ENCODE measurements around the gene CEP135. TPM values are rescaled to one million over a fixed set of nuclear protein-coding genes. Genes with fewer than 3 reads are reported as not detected.

The CEP135 gene
- total RNA-seq, 4 donors from 2014 or later: 5.3 to 27.1 (median 8.4) TPM

- Histone ChIP-seq H3K27ac (no peak overlapping the region), H3K36me3 (no peaks in the 10 kb centered on the region), H3K9me3 (no peaks in the 10 kb centered on the region), H3K27me3 (no peaks in the 10 kb centered on the region), H3K4me3 (no peak overlapping the region), H3K4me1 (no peaks in the 10 kb centered on the region)
- intact Hi-C loops (cut with DNase I; ENCODE audit: low total_unique reads): no loop called here
- DNase-seq: no peak
- TF ChIP-seq CTCF (IDR thresholded peaks at IDR 0.05) (no peak), POLR2A (IDR thresholded peaks at IDR 0.05) (no peak)
These were observed 34.2 kb downstream of the CEP135 start for GRCh38 chr4:55982976-55983375.

GRCh38 chr4:55989766-55990165 is 41.0 kb downstream of the CEP135 start:
- Histone ChIP-seq H3K4me1 (no peaks in the 10 kb centered on the region), H3K9me3 (no peaks in the 10 kb centered on the region), H3K27ac (no peak overlapping the region), H3K36me3 (no peaks in the 10 kb centered on the region), H3K4me3 (no peak overlapping the region), H3K27me3 (no peaks in the 10 kb centered on the region)
- no peak for DNase-seq
- intact Hi-C loops (cut with DNase I; ENCODE audit: low total_unique reads): no loop called here
- TF ChIP-seq POLR2A (IDR thresholded peaks at IDR 0.05): no peak
- TF ChIP-seq CTCF (IDR thresholded peaks at IDR 0.05): no peak

- intact Hi-C loops (cut with DNase I; ENCODE audit: low total_unique reads): no loop called here
- no peak for DNase-seq
- H3K9me3 ChIP-seq: no peaks in the 10 kb centered on the region
- no peak for TF ChIP-seq POLR2A (IDR thresholded peaks at IDR 0.05)
- H3K36me3 ChIP-seq: no peaks in the 10 kb centered on the region
- H3K27me3 ChIP-seq: no peaks in the 10 kb centered on the region
- no peaks in the 10 kb centered on the region for H3K4me1 ChIP-seq
- no peak overlapping the region for H3K27ac ChIP-seq
- no peak overlapping the region for H3K4me3 ChIP-seq
These were observed 45.4 kb downstream of the CEP135 start for GRCh38 chr4:55993994-55994663.

- H3K4me3 ChIP-seq: no peak overlapping the region
- TF ChIP-seq POLR2A (IDR thresholded peaks at IDR 0.05) (no peak), CTCF (IDR thresholded peaks at IDR 0.05) (no peak)
- no peaks in the 10 kb centered on the region for H3K36me3 ChIP-seq
- H3K27ac ChIP-seq: no peak overlapping the region
- H3K9me3 ChIP-seq: no peaks in the 10 kb centered on the region
- H3K27me3 ChIP-seq: no peaks in the 10 kb centered on the region
- intact Hi-C loops (cut with DNase I; ENCODE audit: low total_unique reads): no loop called here
- no peak for DNase-seq
- no peaks in the 10 kb centered on the region for H3K4me1 ChIP-seq
These were observed 47.9 kb downstream of the CEP135 start for GRCh38 chr4:55996646-55997045.

- Histone ChIP-seq H3K4me3 (no peak overlapping the region), H3K27me3 (no peaks in the 10 kb centered on the region), H3K36me3 (no peaks in the 10 kb centered on the region), H3K27ac (no peak overlapping the region), H3K9me3 (no peaks in the 10 kb centered on the region), H3K4me1 (no peaks in the 10 kb centered on the region)
- intact Hi-C loops (cut with DNase I; ENCODE audit: low total_unique reads): no loop called here
- TF ChIP-seq CTCF (IDR thresholded peaks at IDR 0.05) (no peak), POLR2A (IDR thresholded peaks at IDR 0.05) (no peak)
- no peak for DNase-seq
These were observed 54.9 kb downstream of the CEP135 start for GRCh38 chr4:56003606-56004005.

- Histone ChIP-seq H3K36me3 (no peaks in the 10 kb centered on the region), H3K27me3 (no peaks in the 10 kb centered on the region), H3K4me3 (no peak overlapping the region), H3K27ac (no peak overlapping the region), H3K9me3 (no peaks in the 10 kb centered on the region), H3K4me1 (no peaks in the 10 kb centered on the region)
- DNase-seq: no peak
- intact Hi-C loops (cut with DNase I; ENCODE audit: low total_unique reads): no loop called here
- TF ChIP-seq CTCF (IDR thresholded peaks at IDR 0.05): no peak
- TF ChIP-seq POLR2A (IDR thresholded peaks at IDR 0.05): no peak
These were observed 55.5 kb downstream of the CEP135 start for GRCh38 chr4:56004235-56004634.

Measured in uterus (tissue), 4 donors.